Cardiac muscle cell (in vitro differentiated cells and primary cell): Measurements from ENCODE around the gene FBXO36. TPM values are rescaled to one million over a fixed set of nuclear protein-coding genes. Genes with fewer than 3 reads are reported as not detected.

ENCODE experiments used
- DNase-seq, 2 donors: peaks; one replicate each; pipeline versions ENCODE4 v3.0.0 to v3.0.0-alpha.2; 2010 to 2017; ENCODE audit warnings: low read depth in 1 of 2, low spot score in 1 of 2
- H3K27ac ChIP-seq: fragments of 200-600 bp; sonication (generic); 2 replicates; pipeline ENCODE4 v1.5.1; 2016
- H3K27me3 ChIP-seq: fragments of 200-600 bp; sonication (generic); 2 replicates; pipeline ENCODE4 v1.6.0; 2016; ENCODE audit warnings: control low read depth
- H3K36me3 ChIP-seq: fragments of 200-600 bp; sonication (generic); 2 replicates; pipeline ENCODE4 v1.5.1; 2016; ENCODE audit warnings: control low read depth
- H3K4me1 ChIP-seq: fragments of 200-600 bp; sonication (generic); 2 replicates; pipeline ENCODE4 v1.8.1; 2017; ENCODE audit warnings: low read depth, mild to moderate bottlenecking, mixed run types
- H3K4me3 ChIP-seq: fragments of 200-600 bp; sonication (generic); 2 replicates; pipeline ENCODE4 v1.5.1; 2016; ENCODE audit warnings: mild to moderate bottlenecking
- H3K9me3 ChIP-seq: fragments of 200-600 bp; sonication (generic); 2 replicates; pipeline ENCODE4 v1.5.1; 2017; ENCODE audit warnings: low read depth, mild to moderate bottlenecking, control low read depth
- polyA plus RNA-seq: library from polyadenylated mRNA; unstranded; fragments of >200 nt; fragmentation: Nextera tagmentation; extraction: Ambion mirVana; gene quantifications from 2 replicates; pipeline ENCODE4 v1.2.1, GENCODE V29; 2016
- total RNA-seq: library from RNA; depleted of rRNA; stranded (reverse); fragments of >200 nt; gene quantifications from 2 replicates; pipeline ENCODE4 v1.2.3, GENCODE V29; 2016
- TF ChIP-seq, protein P1 (sequence below): IDR thresholded peaks from 2 replicates; pipeline ENCODE4 v1.5.1; 2012; ENCODE audit warnings: low read depth, mild to moderate bottlenecking, low read length

The FBXO36 gene
- total and polyA plus RNA-seq, 2 experiments from 2014 or later: 4.8 to 5.7 TPM

DNA sequence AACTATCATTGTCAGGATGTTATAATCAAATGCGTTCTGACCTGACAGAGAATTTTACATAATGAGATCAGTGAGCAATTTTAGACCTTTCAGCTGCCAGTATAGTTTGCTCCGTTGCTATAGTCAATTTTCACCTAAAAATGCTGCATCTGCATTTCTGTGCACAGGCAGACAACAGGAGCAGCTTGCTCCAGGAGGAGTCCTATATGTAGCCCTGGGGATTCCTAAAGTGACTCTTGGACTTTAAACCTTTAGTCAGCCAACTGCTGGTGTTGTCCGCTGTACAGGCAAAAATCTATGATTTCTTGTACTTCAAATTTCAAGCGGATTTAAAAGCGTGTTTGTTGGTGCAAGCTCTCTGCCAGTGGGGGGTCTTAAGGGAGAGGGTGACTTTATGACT is 120.7 kb downstream of the FBXO36 start:
- Histone ChIP-seq H3K27ac (no peak overlapping the region), H3K4me1 (no peaks in the 10 kb centered on the region), H3K4me3 (no peak overlapping the region), H3K9me3 (no peaks in the 10 kb centered on the region), H3K27me3 (no peaks in the 10 kb centered on the region), H3K36me3 (no peaks in the 10 kb centered on the region)
- TF ChIP-seq, protein P1, sequence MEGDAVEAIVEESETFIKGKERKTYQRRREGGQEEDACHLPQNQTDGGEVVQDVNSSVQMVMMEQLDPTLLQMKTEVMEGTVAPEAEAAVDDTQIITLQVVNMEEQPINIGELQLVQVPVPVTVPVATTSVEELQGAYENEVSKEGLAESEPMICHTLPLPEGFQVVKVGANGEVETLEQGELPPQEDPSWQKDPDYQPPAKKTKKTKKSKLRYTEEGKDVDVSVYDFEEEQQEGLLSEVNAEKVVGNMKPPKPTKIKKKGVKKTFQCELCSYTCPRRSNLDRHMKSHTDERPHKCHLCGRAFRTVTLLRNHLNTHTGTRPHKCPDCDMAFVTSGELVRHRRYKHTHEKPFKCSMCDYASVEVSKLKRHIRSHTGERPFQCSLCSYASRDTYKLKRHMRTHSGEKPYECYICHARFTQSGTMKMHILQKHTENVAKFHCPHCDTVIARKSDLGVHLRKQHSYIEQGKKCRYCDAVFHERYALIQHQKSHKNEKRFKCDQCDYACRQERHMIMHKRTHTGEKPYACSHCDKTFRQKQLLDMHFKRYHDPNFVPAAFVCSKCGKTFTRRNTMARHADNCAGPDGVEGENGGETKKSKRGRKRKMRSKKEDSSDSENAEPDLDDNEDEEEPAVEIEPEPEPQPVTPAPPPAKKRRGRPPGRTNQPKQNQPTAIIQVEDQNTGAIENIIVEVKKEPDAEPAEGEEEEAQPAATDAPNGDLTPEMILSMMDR: no peak
- DNase-seq: no peak

DNA sequence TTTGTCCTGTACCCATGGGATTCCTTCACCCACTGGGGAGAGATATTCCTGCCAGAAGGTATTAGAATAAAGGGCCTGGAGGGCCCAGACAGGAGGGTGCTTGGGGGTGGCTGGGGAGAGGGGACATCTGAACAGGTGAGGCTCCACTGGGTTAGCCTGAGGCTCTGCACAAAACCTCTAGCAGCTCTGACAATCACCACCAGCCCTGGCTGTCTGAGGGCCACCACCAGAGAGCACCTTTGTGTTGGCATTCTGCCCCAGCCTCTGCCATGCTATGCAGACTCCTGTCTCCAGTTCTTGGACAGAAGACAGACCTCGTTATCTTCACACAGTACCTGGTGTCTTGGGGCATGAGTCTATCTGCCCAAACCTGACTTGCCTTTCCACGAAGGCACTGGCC is 121.2 kb downstream of the FBXO36 start:
- Histone ChIP-seq H3K36me3 (no peaks in the 10 kb centered on the region), H3K27me3 (no peaks in the 10 kb centered on the region), H3K4me1 (no peaks in the 10 kb centered on the region), H3K4me3 (no peak overlapping the region), H3K27ac (no peak overlapping the region), H3K9me3 (no peaks in the 10 kb centered on the region)
- DNase-seq: no peak
- TF ChIP-seq, protein P1: no peak

DNA sequence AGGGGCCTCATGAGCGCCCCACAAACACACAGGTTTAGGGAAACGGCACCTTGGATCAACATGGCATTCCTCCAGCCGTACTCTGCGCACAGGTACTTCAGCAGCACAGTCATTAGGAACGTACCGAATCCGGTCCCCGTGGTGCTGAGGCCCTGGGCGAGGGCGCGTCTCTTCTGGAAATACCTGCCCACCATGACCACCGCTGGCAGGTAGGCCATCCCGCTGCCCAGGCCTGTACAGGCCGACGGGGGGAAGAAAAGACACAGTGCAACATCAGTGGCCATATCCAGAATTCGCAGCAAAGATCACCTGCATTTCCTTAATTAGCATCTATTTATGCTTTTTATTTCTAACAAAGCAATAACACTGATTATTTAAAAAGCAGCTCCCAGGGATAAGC is 124.2 kb downstream of the FBXO36 start:
- Histone ChIP-seq H3K27me3 (no peaks in the 10 kb centered on the region), H3K27ac (no peak overlapping the region), H3K4me1 (peaks cover 13% of the 10 kb centered on the region), H3K9me3 (no peaks in the 10 kb centered on the region), H3K4me3 (no peak overlapping the region), H3K36me3 (no peaks in the 10 kb centered on the region)
- TF ChIP-seq, protein P1: no peak
- no peak for DNase-seq

DNA sequence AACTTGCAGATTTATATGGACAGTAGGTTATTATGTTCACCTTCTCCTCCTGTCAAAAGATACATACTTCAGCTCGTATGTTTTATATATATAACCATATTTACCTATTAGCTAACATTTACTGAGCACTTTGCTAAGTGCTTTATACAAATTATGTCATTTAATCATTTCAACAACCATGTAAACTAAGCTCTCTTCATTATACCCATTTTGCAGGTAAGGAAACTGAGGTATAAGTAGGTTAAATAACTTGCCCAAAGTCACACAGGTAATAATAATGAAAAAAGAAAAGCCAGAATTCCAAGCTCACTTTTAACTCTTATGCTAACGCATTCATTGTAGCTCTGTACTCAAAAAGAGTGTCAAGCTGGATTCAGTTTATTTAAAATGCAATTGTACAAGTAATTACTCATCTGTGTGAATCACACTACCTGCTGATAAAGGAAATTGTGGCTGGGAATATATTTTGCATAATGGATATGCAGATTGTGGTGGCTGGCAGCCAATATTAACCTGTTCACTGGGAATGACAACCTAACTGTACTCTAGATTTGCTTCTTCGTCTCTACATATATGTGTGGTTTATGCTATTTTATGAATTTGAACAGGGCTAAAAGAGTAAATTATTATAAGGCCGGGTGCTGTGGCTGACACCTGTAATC is 125.8 kb downstream of the FBXO36 start:
- no peak overlapping the region for H3K4me3 ChIP-seq
- peaks cover 13% of the 10 kb centered on the region for H3K4me1 ChIP-seq
- H3K9me3 ChIP-seq: no peaks in the 10 kb centered on the region
- TF ChIP-seq, protein P1: no peak
- DNase-seq: no peak
- H3K36me3 ChIP-seq: no peaks in the 10 kb centered on the region
- H3K27me3 ChIP-seq: no peaks in the 10 kb centered on the region
- H3K27ac ChIP-seq: no peak overlapping the region

DNA sequence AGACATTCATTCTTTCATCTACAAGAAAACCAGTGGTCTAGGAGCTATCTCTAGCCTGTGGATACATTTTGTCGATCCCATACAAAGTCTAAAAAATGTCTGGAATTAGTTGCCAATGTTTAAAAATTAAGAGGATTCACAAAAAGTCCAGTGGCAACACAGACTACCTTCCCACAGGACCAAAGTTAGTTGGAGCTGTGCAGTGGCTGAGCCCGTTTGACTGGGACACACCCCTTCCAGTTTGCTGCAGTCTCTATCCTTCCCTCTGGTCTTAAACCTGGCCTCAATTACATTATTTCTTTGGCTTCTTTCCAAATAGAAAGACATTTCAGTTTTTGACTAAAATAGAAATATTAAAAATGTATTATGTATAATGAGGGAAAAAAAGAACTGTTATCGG is 127.8 kb downstream of the FBXO36 start:
- Histone ChIP-seq H3K36me3 (no peaks in the 10 kb centered on the region), H3K27me3 (no peaks in the 10 kb centered on the region), H3K4me1 (peaks cover 13% of the 10 kb centered on the region), H3K27ac (no peak overlapping the region), H3K4me3 (no peak overlapping the region), H3K9me3 (no peaks in the 10 kb centered on the region)
- DNase-seq: no peak
- TF ChIP-seq, protein P1: no peak
